AG04449 (cell line): ENCODE results near the gene DDIAS.

ENCODE experiments used
- CTCF ChIA-PET: fragments of 350-600 bp; formaldehyde crosslinking; extraction: SDS; loops from one replicate; lab custom pipeline; 2021; ENCODE audit warnings: antibody characterized with exemption; lab: Yijun Ruan, JAX
- POLR2A ChIA-PET: fragments of 400-600, 350-600 bp; formaldehyde crosslinking; extraction: SDS; loops from one replicate; lab custom pipeline; 2020; ENCODE audit warnings: antibody characterized with exemption, inconsistent platforms; lab: Yijun Ruan, JAX
- DNase-seq: peaks from one replicate; pipeline ENCODE4 v3.0.0-alpha.2; 2010; ENCODE audit warnings: low read depth, low spot score
- H3K4me3 ChIP-seq: 2 replicates; pipeline ENCODE4 v1.5.1; 2011; ENCODE audit warnings: low read depth, mild to moderate bottlenecking, control low read depth, low read length
- CTCF ChIP-seq: IDR thresholded peaks from one replicate; pipeline ENCODE4 v1.5.1; 2011; ENCODE audit warnings: mild to moderate bottlenecking, moderate library complexity, low read length, control low read depth, inconsistent platforms; ENCODE audit not compliant: insufficient read depth; ENCODE audit errors: missing control alignments

Gene DDIAS

GRCh38 chr11:82874646-82875523, 26.7 kb upstream of the DDIAS start:
- ChIA-PET CTCF (interaction anchor here (14.3 kb wide), 1 partner anchor 6 kb away, joined by 131 read pairs; no protein-coding TSS in a partner anchor), POLR2A (no interaction called here)
- TF ChIP-seq CTCF: no peak
- no peak for DNase-seq
- no peak overlapping the region for H3K4me3 ChIP-seq

GRCh38 chr11:82883853-82884252, 17.7 kb upstream of the DDIAS start:
- no peak for DNase-seq
- no peak for TF ChIP-seq CTCF
- ChIA-PET POLR2A (interaction anchor here (0.7 kb wide), 1 partner anchor 402 kb away, joined by 3 read pairs; no protein-coding TSS in a partner anchor), CTCF (interaction anchor here (1.1 to 14.3 kb wide), 4 partner anchors 10 to 933 kb away, joined by 3 to 131 read pairs (median 6); no protein-coding TSS in a partner anchor)
- no peak overlapping the region for H3K4me3 ChIP-seq

- no peak overlapping the region for H3K4me3 ChIP-seq
- ChIA-PET CTCF (interaction anchor here (1.1 to 14.3 kb wide), 4 partner anchors 19 to 171 kb away, joined by 3 to 131 read pairs (median 9); no protein-coding TSS in a partner anchor), POLR2A (interaction anchor here (0.7 kb wide), 1 partner anchor 11 kb away, joined by 4 read pairs; the partner anchor contains the start of gene PRCP)
- no peak for TF ChIP-seq CTCF
- DNase-seq: no peak
Measured at GRCh38 chr11:82889133-82890001, 12.2 kb upstream of the DDIAS start.

GRCh38 chr11:82890002-82890341, 11.6 kb upstream of the DDIAS start:
- DNase-seq: no peak
- ChIA-PET CTCF (interaction anchor here (1.1 to 3.2 kb wide), 4 partner anchors 10 to 171 kb away, joined by 3 to 15 read pairs (median 4); partner anchors contain the start of gene PRCP), POLR2A (interaction anchor here (0.7 kb wide), 1 partner anchor 10 kb away, joined by 4 read pairs; the partner anchor contains the start of gene PRCP)
- no peak for TF ChIP-seq CTCF
- no peak overlapping the region for H3K4me3 ChIP-seq

- ChIA-PET CTCF (interaction anchor here (1.1 to 3.2 kb wide), 4 partner anchors 9 to 174 kb away, joined by 3 to 15 read pairs (median 4); partner anchors contain the start of gene PRCP), POLR2A (no interaction called here)
- no peak for TF ChIP-seq CTCF
- H3K4me3 ChIP-seq: no peak overlapping the region
- no peak for DNase-seq
Measured at GRCh38 chr11:82890936-82891335, 10.6 kb upstream of the DDIAS start.
